Fibroblast of skin of left quadriceps (primary cell): Measurements from ENCODE around the gene CACNA1C.
A peak's percentile ranks its signal among the peaks of the same experiment; 100 is the strongest.

Source experiments
- DNase-seq, 2 experiments: peaks; one replicate each; pipeline ENCODE4 v3.0.0-alpha.2; 2013; ENCODE audit warnings: low read depth in 2 of 2

CACNA1C gene

GRCh38 chr12:2624543-2625288 is 571.9 kb downstream of the CACNA1C start:
- no peak for DNase-seq

GRCh38 chr12:2625289-2625612 is 572.5 kb downstream of the CACNA1C start:
- DNase-seq = no peak

GRCh38 chr12:2627076-2627834 is 574.5 kb downstream of the CACNA1C start:
- DNase-seq = no peak

GRCh38 chr12:2627835-2628191 is 575.0 kb downstream of the CACNA1C start:
- DNase-seq = no peak

DNA sequence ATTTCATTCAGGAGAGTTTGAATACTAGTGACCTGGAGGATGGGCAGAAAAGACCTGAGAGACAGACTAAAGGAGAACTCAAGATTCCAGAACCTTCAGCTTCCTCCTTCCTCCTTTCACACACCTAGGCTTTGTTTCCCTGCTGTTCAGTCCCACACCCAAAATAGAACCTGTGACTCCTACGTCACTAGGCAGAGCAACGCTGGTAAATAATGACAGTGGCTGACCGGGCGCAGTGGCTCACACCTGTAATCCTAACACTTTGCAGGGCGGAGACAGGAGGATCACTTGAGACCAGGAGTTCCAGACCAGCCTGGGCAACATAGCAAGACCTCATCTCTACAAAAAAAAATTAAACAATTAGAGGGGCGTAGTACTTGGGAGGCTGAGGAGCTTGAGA is 575.6 kb downstream of the CACNA1C start:
- DNase-seq = no peak

DNA sequence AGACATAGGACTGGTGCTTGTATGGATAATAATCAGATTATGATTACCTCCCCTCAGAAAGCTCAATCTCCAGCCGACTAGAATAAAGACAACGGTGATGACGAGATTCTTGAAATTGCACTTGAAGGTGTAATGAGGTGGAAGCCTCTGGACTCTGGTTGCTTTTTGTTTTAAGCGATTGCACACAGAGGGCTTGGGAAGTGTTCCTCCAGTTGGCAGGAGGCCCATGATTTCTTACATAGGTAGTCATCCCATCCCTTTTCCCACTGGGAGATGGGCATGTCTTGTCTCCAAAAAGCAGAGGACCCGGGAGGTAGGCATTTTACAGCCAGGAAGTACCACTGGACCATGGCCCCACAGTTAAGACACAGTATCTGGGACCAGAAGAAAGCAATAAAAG is 576.3 kb downstream of the CACNA1C start:
- DNase-seq = no peak

DNA sequence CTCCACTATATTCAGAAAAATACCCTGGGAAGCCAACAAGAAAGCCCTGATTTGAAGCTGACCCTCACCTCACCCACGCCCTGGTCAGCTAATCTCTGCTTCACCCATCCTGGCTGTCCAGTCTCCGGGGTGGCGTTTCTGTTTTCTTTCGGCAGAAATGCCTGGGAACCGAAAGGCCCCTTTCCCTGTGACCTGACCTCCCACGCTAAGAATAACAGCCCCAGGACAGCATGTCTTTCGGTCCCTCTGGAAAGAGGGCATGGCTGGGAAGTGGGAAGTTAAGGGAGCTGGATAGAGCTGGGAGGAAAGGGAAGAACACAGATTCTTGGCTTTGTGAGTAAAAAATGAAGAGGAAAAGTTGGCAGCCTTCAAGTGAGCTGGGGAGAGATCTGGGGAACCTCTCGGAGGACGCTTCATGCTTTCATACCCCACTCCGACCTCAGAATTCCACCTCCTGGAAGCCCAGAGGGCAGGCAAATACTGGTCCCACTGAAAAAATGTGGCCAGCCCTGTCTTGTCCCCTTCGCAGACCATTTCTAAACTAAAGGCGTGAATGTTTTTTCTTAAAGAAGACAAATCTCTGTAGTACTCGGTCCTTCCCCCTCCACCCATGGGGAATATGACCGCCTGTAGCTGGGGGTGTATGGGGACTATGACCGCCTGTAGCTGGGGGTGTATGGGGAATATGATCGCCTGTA is 579.0 kb downstream of the CACNA1C start:
- DNase-seq = no peak

GRCh38 chr12:2633176-2633824 is 580.5 kb downstream of the CACNA1C start:
- no peak for DNase-seq

- no peak for DNase-seq
Measured at GRCh38 chr12:2633825-2634200, 581.0 kb downstream of the CACNA1C start.

- no peak for DNase-seq
Measured at GRCh38 chr12:2634471-2634870, 581.7 kb downstream of the CACNA1C start.

DNA sequence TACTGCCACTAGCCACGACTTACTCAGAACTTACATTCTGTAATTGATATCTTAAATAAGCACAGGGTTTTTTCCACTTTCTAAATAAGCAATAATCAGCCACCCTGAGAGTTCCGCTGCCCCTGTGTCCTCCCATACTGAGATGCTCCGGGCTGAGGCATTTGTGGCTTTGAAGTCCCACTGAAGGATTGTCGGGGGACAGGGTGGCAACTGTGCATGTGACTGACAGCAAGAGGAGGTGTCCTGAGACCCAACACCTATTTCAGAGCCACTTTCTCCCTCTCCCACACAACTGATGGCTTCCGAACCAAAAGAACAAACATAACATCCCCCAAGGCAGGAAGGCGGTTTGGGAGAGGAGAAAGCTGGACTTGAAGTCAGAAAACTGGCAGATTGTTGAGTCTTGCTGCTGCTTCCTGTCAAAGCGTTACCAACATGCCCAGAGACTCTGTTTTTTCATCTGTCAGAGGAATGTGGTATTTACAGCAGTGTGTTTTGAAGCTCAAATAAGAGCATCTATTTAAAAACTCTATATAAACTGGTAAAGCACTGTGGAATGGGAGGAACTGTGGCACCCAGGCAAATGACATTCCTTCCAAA is 584.1 kb downstream of the CACNA1C start:
- no peak for DNase-seq

DNA sequence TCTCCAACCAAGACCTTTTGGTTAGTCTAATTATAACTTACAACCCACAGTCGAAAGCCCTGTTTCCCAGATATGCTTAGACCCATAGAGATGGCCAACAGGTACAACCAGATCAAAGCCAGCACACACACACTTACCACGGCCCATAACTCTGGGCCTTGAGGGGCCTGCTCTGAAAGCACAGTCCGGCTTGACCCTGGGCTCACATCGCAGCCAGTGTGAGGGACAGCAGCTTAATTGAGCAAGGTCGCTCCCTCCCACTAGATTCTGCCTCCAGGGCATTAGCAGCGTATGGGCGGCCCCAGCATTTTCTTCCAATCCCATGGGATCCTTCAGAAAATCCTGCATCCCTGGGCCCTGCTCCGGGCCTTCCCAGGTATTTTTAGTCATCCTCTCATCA is 584.6 kb downstream of the CACNA1C start:
- DNase-seq = no peak

DNA sequence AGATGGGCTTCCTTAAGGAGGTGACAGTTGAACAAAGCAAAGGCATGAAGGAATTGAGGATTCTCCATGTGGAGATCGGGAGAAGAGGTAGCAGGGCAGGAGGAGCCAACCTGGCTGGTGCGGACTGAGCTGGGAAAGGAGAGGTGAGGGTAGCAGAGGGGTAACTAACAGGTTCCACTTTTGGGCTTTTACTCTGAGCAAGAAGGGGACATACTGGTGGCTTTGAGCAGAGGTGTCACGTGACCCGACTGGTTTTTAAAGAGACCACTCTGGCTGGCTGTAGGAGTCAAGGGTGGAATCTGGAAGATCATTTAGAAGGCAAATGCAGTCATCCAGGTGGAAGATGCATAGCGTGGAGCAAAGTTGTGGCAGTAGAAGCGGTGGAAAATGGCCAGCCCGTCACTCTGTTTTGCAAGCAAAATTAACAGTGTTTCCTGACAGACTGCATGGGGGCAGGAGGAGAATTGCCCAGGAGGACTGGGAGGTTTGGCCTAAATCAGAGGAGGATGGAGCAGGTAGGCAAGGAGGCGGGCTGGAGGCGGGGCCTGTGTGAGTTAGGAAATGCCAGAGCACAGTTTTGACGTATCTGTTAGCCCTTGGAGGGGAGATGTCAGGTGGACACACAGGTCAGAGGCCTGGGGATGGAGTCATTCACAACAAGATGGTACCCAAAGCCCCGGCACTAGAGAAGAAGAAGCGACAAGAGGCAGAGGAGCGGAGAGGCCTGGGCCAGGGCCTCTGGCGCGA is 585.7 kb downstream of the CACNA1C start:
- no peak for DNase-seq

- no peak for DNase-seq
Measured at GRCh38 chr12:2639020-2639298, 586.2 kb downstream of the CACNA1C start.

- DNase-seq = no peak
Measured at GRCh38 chr12:2640281-2640680, 587.5 kb downstream of the CACNA1C start.

DNA sequence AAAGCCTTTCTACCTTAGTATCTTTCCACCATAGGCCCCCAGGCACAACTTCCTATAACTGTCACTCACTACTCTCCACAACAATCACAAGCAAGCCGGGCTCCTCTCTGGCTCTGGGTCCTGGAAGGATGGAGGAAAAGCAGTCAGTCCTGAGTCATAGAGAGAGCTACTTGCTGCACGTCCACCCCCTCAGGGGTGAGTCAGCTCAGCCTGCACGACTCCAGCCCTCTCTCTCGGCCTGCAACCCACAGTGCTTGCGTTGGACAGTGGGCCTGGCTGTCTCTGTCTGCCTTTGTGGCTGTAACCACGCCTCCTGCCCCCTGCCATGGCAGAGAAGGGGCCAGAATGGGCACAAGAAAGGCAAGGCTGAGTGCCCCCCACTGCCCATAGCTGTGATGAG is 587.9 kb downstream of the CACNA1C start:
- peak; percentile 78 for DNase-seq

DNA sequence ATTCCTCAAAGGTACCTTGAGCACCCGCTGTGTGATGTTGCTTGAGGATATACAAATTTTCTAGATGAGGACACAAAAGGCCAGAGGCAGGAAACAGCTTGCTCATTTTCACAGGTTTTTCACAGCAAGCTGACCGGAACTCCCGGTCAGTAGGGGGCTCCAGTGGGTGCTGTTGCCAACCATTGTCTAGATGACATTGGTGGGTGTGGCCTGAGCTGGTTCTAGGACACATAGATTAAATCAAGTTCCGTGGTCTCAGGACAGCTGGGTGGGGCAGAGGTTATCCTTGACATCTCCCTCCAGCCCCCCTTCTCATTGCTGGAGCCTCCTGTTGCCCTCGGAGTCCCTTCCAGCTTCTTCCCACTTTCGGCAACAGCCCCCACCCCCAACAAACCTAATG is 588.4 kb downstream of the CACNA1C start:
- no peak for DNase-seq

DNA sequence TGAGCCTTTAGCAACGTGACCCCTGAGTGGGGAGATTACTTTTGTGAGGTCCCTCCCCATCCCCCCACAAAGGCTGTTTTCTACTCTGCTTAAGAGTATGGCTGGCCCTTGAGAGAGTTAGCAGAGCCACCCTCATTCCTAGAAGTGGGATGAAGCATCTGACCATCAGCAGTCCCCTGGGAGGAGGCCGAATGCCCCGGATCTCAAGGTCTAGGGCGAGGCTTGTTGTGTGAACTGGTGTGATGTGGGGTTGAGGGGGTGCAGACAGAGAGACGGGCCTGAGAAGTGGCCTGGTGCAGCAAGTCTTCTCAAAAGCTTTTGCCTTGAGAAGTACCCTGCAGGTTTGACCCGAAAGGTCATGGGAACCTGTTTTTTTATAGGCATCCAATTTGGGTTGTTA is 589.0 kb downstream of the CACNA1C start:
- DNase-seq = no peak

GRCh38 chr12:2642176-2642892 is 589.5 kb downstream of the CACNA1C start:
- DNase-seq = no peak

DNA sequence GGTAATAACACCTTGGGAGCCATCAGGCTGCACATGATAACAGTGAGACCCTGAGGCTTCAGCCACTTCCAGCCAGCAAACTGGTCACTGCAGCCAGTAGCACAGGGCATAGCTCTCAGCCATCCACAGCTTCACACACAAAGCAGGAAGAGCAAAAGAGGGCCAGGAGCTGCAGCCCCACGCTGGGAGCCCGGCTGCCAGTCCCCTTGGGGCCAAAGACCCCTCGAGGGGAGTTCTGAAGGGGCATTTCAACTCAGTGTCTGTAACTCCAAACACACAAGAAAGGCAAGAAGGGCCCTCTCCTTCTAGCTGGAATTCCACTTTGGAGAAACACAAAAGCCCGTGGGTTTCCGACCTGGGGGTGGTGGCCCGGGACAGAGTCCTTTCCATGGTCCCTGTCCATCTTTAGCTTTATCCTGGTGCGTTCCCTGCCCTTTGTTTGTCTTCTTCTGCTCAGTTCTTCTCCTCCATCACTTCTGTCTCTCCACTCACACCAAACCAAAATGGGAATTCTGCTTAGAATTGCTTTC is 590.2 kb downstream of the CACNA1C start:
- DNase-seq = no peak
